GM23248 (cell line): ENCODE measurements around the gene MYLK2. TPM values are rescaled to one million over a fixed set of nuclear protein-coding genes. Genes with fewer than 3 reads are reported as not detected.

Source experiments
- DNase-seq: peaks from one replicate; pipeline ENCODE4 v3.0.0-alpha.2; 2015
- H2AFZ ChIP-seq: fragments of 200-600 bp; sonication (generic); 2 replicates; pipeline ENCODE4 v1.6.1; 2016; ENCODE audit warnings: antibody characterized with exemption
- H3F3A ChIP-seq: fragments of 200-600 bp; sonication (generic); 2 replicates; pipeline ENCODE4 v1.6.1; 2016; ENCODE audit warnings: mild to moderate bottlenecking, antibody characterized with exemption, mixed run types; ENCODE audit not compliant: insufficient read depth
- H3K27ac ChIP-seq: fragments of 200-600 bp; sonication (generic); 2 replicates; pipeline ENCODE4 v1.5.1; 2016; ENCODE audit warnings: mild to moderate bottlenecking
- H3K27me3 ChIP-seq: fragments of 200-600 bp; sonication (generic); replicated peaks from 2 replicates; pipeline ENCODE4 v1.6.1; 2016; ENCODE audit warnings: mild to moderate bottlenecking; ENCODE audit not compliant: insufficient read depth
- H3K36me3 ChIP-seq: fragments of 200-600 bp; sonication (generic); 2 replicates; pipeline ENCODE4 v1.6.1; 2016; ENCODE audit warnings: low read depth, mild to moderate bottlenecking
- H3K4me1 ChIP-seq: fragments of 200-600 bp; sonication (generic); 2 replicates; pipeline ENCODE4 v1.6.1; 2016; ENCODE audit warnings: mild to moderate bottlenecking; ENCODE audit not compliant: insufficient read depth
- H3K4me2 ChIP-seq: fragments of 200-600 bp; sonication (generic); one replicate; pipeline ENCODE4 v1.6.1; 2016; ENCODE audit warnings: mild to moderate bottlenecking; ENCODE audit not compliant: unreplicated experiment
- H3K4me3 ChIP-seq: fragments of 200-600 bp; sonication (generic); 2 replicates; pipeline ENCODE4 v1.5.1; 2016; ENCODE audit warnings: mild to moderate bottlenecking
- H3K79me2 ChIP-seq: fragments of 200-600 bp; sonication (generic); 2 replicates; pipeline ENCODE4 v1.6.1; 2016; ENCODE audit warnings: mild to moderate bottlenecking; ENCODE audit not compliant: insufficient read depth
- H3K9ac ChIP-seq: fragments of 200-600 bp; sonication (generic); 2 replicates; pipeline ENCODE4 v1.6.1; 2016; ENCODE audit warnings: mild to moderate bottlenecking
- H3K9me2 ChIP-seq: fragments of 200-600 bp; sonication (generic); 2 replicates; pipeline ENCODE4 v1.6.1; 2016; ENCODE audit warnings: mixed run types, mild to moderate bottlenecking, moderate library complexity; ENCODE audit not compliant: insufficient read depth
- H3K9me3 ChIP-seq: fragments of 200-600 bp; sonication (generic); one replicate; pipeline ENCODE4 v1.6.1; 2017; ENCODE audit warnings: low read depth
- H4K20me1 ChIP-seq: fragments of 200-600 bp; sonication (generic); 2 replicates; pipeline ENCODE4 v1.6.0; 2016; ENCODE audit not compliant: insufficient read depth
- EZH2 ChIP-seq: fragments of 200-600 bp; sonication (generic); IDR thresholded peaks from 2 replicates; pipeline ENCODE4 v1.6.1; 2018; ENCODE audit warnings: antibody characterized with exemption, mild to moderate bottlenecking; ENCODE audit not compliant: insufficient read depth, poor library complexity, severe bottlenecking
- EZH2phosphoT487 ChIP-seq: fragments of 200-600 bp; sonication (generic); IDR thresholded peaks from 2 replicates; pipeline ENCODE4 v1.6.1; 2018; ENCODE audit warnings: antibody characterized with exemption, moderate library complexity, mild to moderate bottlenecking, low read depth; ENCODE audit not compliant: insufficient read depth
- WGBS, 2 experiments: methylation state at CpG; one replicate each; pipeline ENCODE4 v1.1.6; 2015 to 2017; ENCODE audit warnings: low lambda C conversion rate in 2 of 2, low coverage in 1 of 2; ENCODE audit errors: missing lambda C conversion rate in 2 of 2; 5-methylcytosine and 5-hydroxymethylcytosine counted together
- in situ Hi-C: fragments of 300-500 bp; cut with MboI; formaldehyde crosslinking; loops from 2 replicates; pipeline ENCODE4 v1.15.0; 2020
- polyA plus RNA-seq: library from polyadenylated mRNA; unstranded; fragments of >200 nt; fragmentation: Nextera tagmentation; extraction: Ambion mirVana; gene quantifications from 2 replicates; pipeline ENCODE4 v1.2.1, GENCODE V29; 2016
- total RNA-seq: library from RNA; depleted of rRNA; stranded (reverse); fragments of >200 nt; shearing (Covaris generic); gene quantifications from 2 replicates; pipeline ENCODE4 v1.2.3, GENCODE V29; 2014

Gene MYLK2
- total and polyA plus RNA-seq, 2 experiments from 2014 or later: not detected

- no peaks in the 10 kb centered on the region for H4K20me1 ChIP-seq
- H3F3A ChIP-seq: peaks cover 19% of the 10 kb centered on the region
- DNase-seq: peak; percentile 52
- H3K4me3 ChIP-seq: no peak overlapping the region
- in situ Hi-C loops: no loop called here
- no peaks in the 10 kb centered on the region; the same call in 1 of the 2 replicates for H3K27me3 ChIP-seq
- H3K9me2 ChIP-seq: no peaks in the 10 kb centered on the region
- H2AFZ ChIP-seq: no peak overlapping the region
- no peak overlapping the region for H3K4me2 ChIP-seq
- TF ChIP-seq EZH2: no peak
- TF ChIP-seq EZH2phosphoT487: no peak
- H3K79me2 ChIP-seq: no peaks in the 10 kb centered on the region
- WGBS, 2 experiments: 43 to 49% methylated on average over 14 of the region's 14 CpGs
- no peak overlapping the region for H3K27ac ChIP-seq
- peaks cover 27% of the 10 kb centered on the region for H3K4me1 ChIP-seq
- no peak overlapping the region for H3K9ac ChIP-seq
- H3K9me3 ChIP-seq: no peaks in the 10 kb centered on the region
- no peaks in the 10 kb centered on the region for H3K36me3 ChIP-seq
Measured at GRCh38 chr20:31833130-31833930, 14.2 kb downstream of the MYLK2 start.

DNA sequence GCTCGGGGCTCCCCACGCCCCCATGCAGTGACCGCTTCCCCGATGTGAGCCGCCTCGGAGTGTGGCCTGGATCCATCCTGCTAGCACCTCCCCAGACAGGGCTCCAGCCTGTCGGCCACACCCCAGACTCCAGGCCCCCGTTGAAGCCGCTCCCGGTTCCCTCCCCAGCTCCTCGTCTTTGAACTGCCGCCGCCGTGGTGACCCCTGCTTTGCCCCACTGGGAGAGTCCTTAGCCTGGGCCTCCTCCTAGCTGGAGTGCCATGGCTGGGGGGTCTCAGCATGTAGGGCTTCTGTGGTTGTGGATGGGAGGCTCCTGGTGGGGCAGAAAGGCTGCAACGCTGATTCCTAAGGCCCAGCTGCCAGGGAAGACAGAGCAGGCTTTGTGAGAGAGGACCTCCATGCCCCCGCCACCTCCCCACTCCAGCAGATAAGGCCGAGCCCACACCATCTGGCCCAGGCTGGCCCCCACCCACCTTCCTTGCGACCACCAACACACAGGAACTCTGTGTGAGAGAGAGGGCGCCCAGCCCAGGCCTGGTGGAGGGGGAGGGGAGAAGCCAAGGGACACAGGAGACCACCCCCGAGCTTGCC is 14.9 kb downstream of the MYLK2 start:
- H3K27ac ChIP-seq: no peak overlapping the region
- in situ Hi-C loops: no loop called here
- no peak for DNase-seq

GRCh38 chr20:31835554-31835953 is 16.4 kb downstream of the MYLK2 start:
- WGBS, 2 experiments: 85 to 88% methylated on average over 9 of the region's 9 CpGs
- H3K36me3 ChIP-seq: no peaks in the 10 kb centered on the region
- H2AFZ ChIP-seq: no peak overlapping the region
- in situ Hi-C loops: no loop called here
- peaks cover 31% of the 10 kb centered on the region for H3K4me1 ChIP-seq
- no peaks in the 10 kb centered on the region for H3K9me2 ChIP-seq
- H3K4me3 ChIP-seq: no peak overlapping the region
- H4K20me1 ChIP-seq: no peaks in the 10 kb centered on the region
- H3K9me3 ChIP-seq: no peaks in the 10 kb centered on the region
- DNase-seq: no peak
- H3F3A ChIP-seq: peaks cover 19% of the 10 kb centered on the region
- no peak for TF ChIP-seq EZH2phosphoT487
- TF ChIP-seq EZH2: no peak
- H3K27me3 ChIP-seq: no peaks in the 10 kb centered on the region; the same call in 1 of the 2 replicates
- no peaks in the 10 kb centered on the region for H3K79me2 ChIP-seq
- H3K27ac ChIP-seq: no peak overlapping the region
- no peak overlapping the region for H3K4me2 ChIP-seq
- H3K9ac ChIP-seq: no peak overlapping the region

More for the DNA sequence above, 14.9 kb downstream of the MYLK2 start:
- Histone ChIP-seq H3K9me3 (no peaks in the 10 kb centered on the region), H3K4me3 (no peak overlapping the region), H3K4me1 (peaks cover 31% of the 10 kb centered on the region), H3F3A (peaks cover 19% of the 10 kb centered on the region), H3K4me2 (no peak overlapping the region), H3K36me3 (no peaks in the 10 kb centered on the region), H4K20me1 (no peaks in the 10 kb centered on the region), H3K9me2 (no peaks in the 10 kb centered on the region), H3K9ac (no peak overlapping the region), H2AFZ (no peak overlapping the region), H3K27me3 (no peaks in the 10 kb centered on the region; the same call in 1 of the 2 replicates), H3K79me2 (no peaks in the 10 kb centered on the region)
- 77 to 81% methylated on average over 14 to 20 of the region's 20 CpGs for WGBS, 2 experiments
- TF ChIP-seq EZH2 (no peak), EZH2phosphoT487 (no peak)

GRCh38 chr20:31835977-31836852 is 17.1 kb downstream of the MYLK2 start:
- H3K4me2 ChIP-seq: peak overlapping the region; percentile 6
- no peak overlapping the region for H2AFZ ChIP-seq
- peaks cover 31% of the 10 kb centered on the region for H3K4me1 ChIP-seq
- H3K9me3 ChIP-seq: no peaks in the 10 kb centered on the region
- TF ChIP-seq EZH2phosphoT487: 0 out of 2 replicates have a peak, but pooled peaks have one; percentile 52
- TF ChIP-seq EZH2: no peak
- H4K20me1 ChIP-seq: no peaks in the 10 kb centered on the region
- H3K4me3 ChIP-seq: no peak overlapping the region
- H3K27me3 ChIP-seq: no peaks in the 10 kb centered on the region; the same call in 1 of the 2 replicates
- 23 to 25% methylated on average over 13 to 14 of the region's 14 CpGs for WGBS, 2 experiments
- no peak overlapping the region for H3K27ac ChIP-seq
- no peaks in the 10 kb centered on the region for H3K79me2 ChIP-seq
- in situ Hi-C loops: no loop called here
- peaks cover 19% of the 10 kb centered on the region for H3F3A ChIP-seq
- H3K36me3 ChIP-seq: no peaks in the 10 kb centered on the region
- peak; percentile 97 for DNase-seq
- H3K9ac ChIP-seq: no peak overlapping the region
- H3K9me2 ChIP-seq: no peaks in the 10 kb centered on the region
